ENCODE results near the gene OSBPL10.

The OSBPL10 gene

DNA sequence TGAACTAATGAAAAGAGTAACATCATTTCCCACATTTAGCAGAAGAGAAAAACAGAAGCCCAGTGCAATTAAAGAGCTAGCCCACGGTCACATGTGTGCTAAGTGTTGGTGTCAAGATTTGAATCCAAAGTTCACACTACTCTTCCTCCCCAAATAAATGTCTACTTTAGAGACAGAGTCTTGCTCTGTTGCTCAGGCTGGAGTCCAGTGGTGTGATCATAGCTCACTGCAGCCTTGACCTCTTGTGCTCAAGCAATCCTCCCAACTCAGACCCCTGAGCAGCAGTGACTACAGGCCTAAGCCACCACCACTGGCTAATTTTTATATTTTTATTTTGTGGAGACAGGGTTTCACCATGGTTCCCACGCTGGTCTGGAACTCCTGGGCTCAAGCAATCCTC, 4.8 kb downstream of the OSBPL10 start:
- H3K27ac ChIP-seq, result no peak overlapping the region
- TF ChIP-seq, protein P1, sequence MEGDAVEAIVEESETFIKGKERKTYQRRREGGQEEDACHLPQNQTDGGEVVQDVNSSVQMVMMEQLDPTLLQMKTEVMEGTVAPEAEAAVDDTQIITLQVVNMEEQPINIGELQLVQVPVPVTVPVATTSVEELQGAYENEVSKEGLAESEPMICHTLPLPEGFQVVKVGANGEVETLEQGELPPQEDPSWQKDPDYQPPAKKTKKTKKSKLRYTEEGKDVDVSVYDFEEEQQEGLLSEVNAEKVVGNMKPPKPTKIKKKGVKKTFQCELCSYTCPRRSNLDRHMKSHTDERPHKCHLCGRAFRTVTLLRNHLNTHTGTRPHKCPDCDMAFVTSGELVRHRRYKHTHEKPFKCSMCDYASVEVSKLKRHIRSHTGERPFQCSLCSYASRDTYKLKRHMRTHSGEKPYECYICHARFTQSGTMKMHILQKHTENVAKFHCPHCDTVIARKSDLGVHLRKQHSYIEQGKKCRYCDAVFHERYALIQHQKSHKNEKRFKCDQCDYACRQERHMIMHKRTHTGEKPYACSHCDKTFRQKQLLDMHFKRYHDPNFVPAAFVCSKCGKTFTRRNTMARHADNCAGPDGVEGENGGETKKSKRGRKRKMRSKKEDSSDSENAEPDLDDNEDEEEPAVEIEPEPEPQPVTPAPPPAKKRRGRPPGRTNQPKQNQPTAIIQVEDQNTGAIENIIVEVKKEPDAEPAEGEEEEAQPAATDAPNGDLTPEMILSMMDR (IDR thresholded peaks at IDR 0.05), result no peak
- no peak for TF ChIP-seq ZFX (IDR thresholded peaks at IDR 0.05; ENCODE audit: borderline replicate concordance)

- H3K27ac ChIP-seq, result no peak overlapping the region
- no peak for TF ChIP-seq ZFX (IDR thresholded peaks at IDR 0.05; ENCODE audit: borderline replicate concordance)
- TF ChIP-seq, protein P1 (IDR thresholded peaks at IDR 0.05), result no peak
Measured at GRCh38 chr3:31974964-31975363, 6.1 kb downstream of the OSBPL10 start.

DNA sequence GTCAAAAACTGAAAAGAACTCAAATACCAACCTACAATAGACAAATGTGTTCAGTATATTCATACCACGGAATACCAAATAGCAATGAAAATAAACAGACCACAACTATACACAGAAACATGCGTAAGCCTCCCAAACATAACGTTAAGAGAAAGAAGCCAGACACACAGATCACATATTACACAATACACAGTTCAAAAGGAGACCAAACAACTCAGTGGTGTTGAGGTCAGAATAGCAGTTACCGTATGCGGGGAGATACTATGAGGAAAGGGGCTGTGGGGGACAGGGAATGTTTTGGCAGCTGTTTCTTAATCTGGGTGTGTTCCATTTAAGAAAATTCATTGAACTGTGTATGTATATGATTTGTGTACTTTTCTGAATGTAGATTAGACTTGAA, 6.6 kb downstream of the OSBPL10 start:
- H3K27ac ChIP-seq, result no peak overlapping the region
- no peak for TF ChIP-seq ZFX (IDR thresholded peaks at IDR 0.05; ENCODE audit: borderline replicate concordance)
- TF ChIP-seq, protein P1 (IDR thresholded peaks at IDR 0.05), result no peak

DNA sequence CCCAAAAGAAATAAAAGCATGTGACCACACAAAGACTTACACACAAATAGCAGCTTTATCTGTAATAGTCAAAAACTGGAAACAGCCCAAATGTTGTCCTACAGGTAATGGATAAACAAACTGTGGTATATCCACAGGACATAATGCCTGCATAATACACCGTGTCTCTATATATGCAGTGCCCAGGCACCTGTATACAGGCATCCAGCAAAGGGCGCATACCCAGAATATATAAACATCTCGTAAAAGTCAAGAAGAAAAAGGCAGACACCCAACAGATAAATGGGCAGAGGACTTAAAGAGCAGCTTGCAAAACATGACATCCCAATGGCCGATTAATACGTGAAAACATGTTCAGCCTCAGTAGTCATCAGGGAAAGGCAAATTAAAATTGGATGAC, 7.2 kb downstream of the OSBPL10 start:
- no peak overlapping the region for H3K27ac ChIP-seq
- TF ChIP-seq, protein P1 (IDR thresholded peaks at IDR 0.05), result no peak
- TF ChIP-seq ZFX (IDR thresholded peaks at IDR 0.05; ENCODE audit: borderline replicate concordance), result no peak

DNA sequence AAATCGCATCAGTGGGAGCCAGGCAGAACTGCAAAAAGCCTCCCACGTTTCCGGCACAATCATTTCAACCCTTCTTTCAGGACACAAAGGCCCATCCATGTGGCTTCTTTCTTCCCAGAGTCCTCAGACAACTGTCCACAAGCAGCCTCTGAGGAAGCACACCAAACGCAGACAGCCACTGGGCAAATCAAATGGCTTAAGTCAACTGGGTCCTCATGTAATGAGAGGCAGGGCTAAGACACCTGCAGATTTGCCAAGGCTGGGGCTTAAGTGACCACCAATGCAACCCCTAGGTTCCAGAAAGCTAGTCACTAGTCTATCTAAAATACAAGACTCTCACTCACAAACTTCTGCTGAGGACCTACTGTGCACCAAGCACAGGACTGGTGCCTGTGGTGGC, 8.0 kb downstream of the OSBPL10 start:
- no peak overlapping the region for H3K27ac ChIP-seq
- no peak for TF ChIP-seq ZFX (IDR thresholded peaks at IDR 0.05; ENCODE audit: borderline replicate concordance)
- TF ChIP-seq, protein P1 (IDR thresholded peaks at IDR 0.05), result no peak

GRCh38 chr3:31971607-31972006, 9.5 kb downstream of the OSBPL10 start:
- TF ChIP-seq, protein P1 (IDR thresholded peaks at IDR 0.05), result no peak
- no peak for TF ChIP-seq ZFX (IDR thresholded peaks at IDR 0.05; ENCODE audit: borderline replicate concordance)
- no peak overlapping the region for H3K27ac ChIP-seq

- H3K27ac ChIP-seq, result no peak overlapping the region
- TF ChIP-seq, protein P1 (IDR thresholded peaks at IDR 0.05), result no peak
- no peak for TF ChIP-seq ZFX (IDR thresholded peaks at IDR 0.05; ENCODE audit: borderline replicate concordance)
Measured at GRCh38 chr3:31968927-31969418, 12.1 kb downstream of the OSBPL10 start.
